ENCODE data around the gene BOK. TPM values are rescaled to one million over a fixed set of nuclear protein-coding genes. Genes with fewer than 3 reads are reported as not detected.

BOK gene
- 16.4 and 26.1 TPM in 2 replicates for total RNA-seq

GRCh38 chr2:241558532-241559322 is at the start of gene BOK:
TSS of gene BOK (plus strand) at chr2:241558745. CDS start at chr2:241559484, 739 bp downstream.

Other genes starting within 250 kb of the BOK start
- 1,081 and 1,093 TPM in 2 replicates for gene HDLBP, start 243.1 kb upstream of the BOK start, total RNA-seq
- 150 and 288 TPM in 2 replicates for gene SEPTIN2, start 242.8 kb upstream of the BOK start, total RNA-seq
- gene FARP2, start 202.5 kb upstream of the BOK start, total RNA-seq, result 29.7 and 42.7 TPM in 2 replicates
- gene STK25, start 50.2 kb upstream of the BOK start, total RNA-seq, result 132 and 220 TPM in 2 replicates
- 48.1 and 53.0 TPM in 2 replicates for gene THAP4, start 78.4 kb downstream of the BOK start, total RNA-seq
- 39.6 and 86.1 TPM in 2 replicates for gene ATG4B, start 78.9 kb downstream of the BOK start, total RNA-seq
- gene DTYMK, start 128.1 kb downstream of the BOK start, total RNA-seq, result 10.7 and 14.4 TPM in 2 replicates
- gene ING5, start 143.3 kb downstream of the BOK start, total RNA-seq, result 30.1 and 39.6 TPM in 2 replicates
- 9.9 and 16.6 TPM in 2 replicates for gene D2HGDH, start 175.9 kb downstream of the BOK start, total RNA-seq
- 0.36 TPM in 1 of 2 replicates, not detected in the other for gene GAL3ST2, start 218.1 kb downstream of the BOK start, total RNA-seq

Data from nasal cavity respiratory epithelium epithelial cell of viscerocranial mucosa (primary cell).